Measurements from ENCODE around the gene GPX7. TPM values are rescaled to one million over a fixed set of nuclear protein-coding genes. Genes with fewer than 3 reads are reported as not detected.

The GPX7 gene
- 10 to 100 TPM; 13.4 to 28.1 (median 22.9) TPM for total RNA-seq
- total RNA-seq (2013) = 26.9 TPM
- total RNA-seq = 11.0 to 27.8 (median 17.9) reads per million in 29 experiments

- Mint-ChIP-seq H3K36me3 (peaks cover 6% of the 10 kb centered on the region), H3K9me3 (no peaks in the 10 kb centered on the region), H3K4me1 (peaks cover 53 to 61% (median 56%) of the 10 kb centered on the region in 3 donors), H3K27ac (peak within 1 kb of the TSS; percentile 94 to 97), H3K4me3 (peak within 1 kb of the TSS; percentile 86 to 92 (median 88)), H3K27me3 (no peaks in the 10 kb centered on the region)
- Histone ChIP-seq H3K9me3 (no peaks in the 10 kb centered on the region), H3K4me1 (ENCODE audit: control insufficient read depth in 1 of 2, extremely low read depth in 1 of 2, insufficient read depth in 2 of 2, low read length in 2 of 2) (peaks cover 9 to 42% of the 10 kb centered on the region in 2 experiments), H3K4me3 (ENCODE audit: control insufficient read depth in 1 of 2, extremely low read depth in 1 of 2, low read length in 1 of 2) (peak within 1 kb of the TSS; percentile 61 to 71), H3K27me3 (replicated peaks in 1 of 2; ENCODE audit: control insufficient read depth in 2 of 2, extremely low read depth in 1 of 2, insufficient read depth in 2 of 2, low read length in 1 of 2) (no peaks in the 10 kb centered on the region), H3K36me3 (ENCODE audit: control insufficient read depth in 2 of 2, extremely low read depth in 1 of 2, insufficient read depth in 1 of 2, low read length in 1 of 2) (peaks cover 4 to 9% of the 10 kb centered on the region in 2 donors), H3K27ac (ENCODE audit: low read length) (peak within 1 kb of the TSS; percentile 71)
- ATAC-seq (replicated peaks in 1 of 4) (peak; percentile 78 to 87 (median 84)), DNase-seq (peak; percentile 27 to 76 (median 55))
- CTCF ChIA-PET = interaction anchor here (0.7 to 1.0 kb wide), 3 partner anchors 32 to 179 kb away, joined by 3 read pairs; no protein-coding TSS in a partner anchor
- 4% methylated on average over 97 of the region's 97 CpGs for WGBS (ENCODE audit: insufficient coverage)
- POLR2A ChIA-PET = interaction anchor here (0.6 to 1.0 kb wide), 2 partner anchors 31 to 51 kb away, joined by 3 read pairs; partner anchors contain the start of gene SHISAL2A (in 1 of the 2)
These were observed at the start of gene GPX7 for GRCh38 chr1:52601991-52602855. Gene GPX7 (plus strand): TSS chr1:52602371. CDS start chr1:52602410, 39 bp downstream.

DNA sequence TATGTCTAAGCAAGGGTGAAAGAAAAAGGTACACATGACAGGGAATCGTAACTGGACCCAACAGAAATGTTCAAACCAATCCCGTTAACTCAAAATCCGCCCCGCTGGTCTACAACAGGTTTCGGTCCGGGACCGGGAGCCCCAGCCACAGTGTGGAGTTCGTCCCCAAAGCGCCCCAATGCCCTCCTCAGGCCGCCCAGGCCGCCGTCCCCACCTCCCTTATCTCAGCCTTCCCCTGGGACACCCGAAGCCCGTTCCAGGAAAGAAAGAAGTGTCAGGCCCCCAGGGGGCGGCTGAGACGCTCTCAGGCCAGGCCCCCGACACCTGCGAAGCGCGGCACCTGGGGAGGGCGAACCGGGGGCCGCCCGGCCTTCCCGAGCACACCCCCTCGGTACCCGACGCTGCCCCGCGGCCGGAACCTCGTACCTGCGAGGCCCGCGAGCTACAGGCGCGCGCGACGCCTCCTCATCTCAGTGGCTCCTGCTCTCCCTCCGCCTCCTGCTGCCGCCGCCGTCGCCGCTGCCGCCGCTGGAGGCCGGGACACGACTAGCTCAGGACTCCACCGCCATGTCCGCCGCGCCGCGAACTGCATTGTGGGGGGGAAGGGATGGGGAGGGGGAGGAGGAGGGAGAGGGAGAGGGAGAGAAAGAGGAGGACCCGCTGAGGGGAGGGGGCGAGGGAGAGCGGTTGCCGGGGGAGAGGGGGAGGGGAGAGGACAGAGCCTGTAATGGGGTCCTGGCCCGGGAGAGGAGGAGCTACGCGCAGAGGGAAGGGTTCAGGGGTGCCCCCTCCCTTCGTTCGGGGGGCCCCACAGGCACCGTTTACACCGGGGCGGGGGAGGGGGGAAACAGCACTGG, 49.4 kb upstream of the GPX7 start, which contains the start of gene TUT4:
TSS of gene TUT4 (minus strand) at position 588 of the 857 bp plus-strand sequence. CDS start 26,812 bp downstream, outside the sequence.
- Histone ChIP-seq H3K27me3 (replicated peaks in 1 of 2; ENCODE audit: control insufficient read depth in 2 of 2, extremely low read depth in 1 of 2, insufficient read depth in 2 of 2, low read length in 1 of 2) (no peaks in the 10 kb centered on the region), H3K4me3 (ENCODE audit: control insufficient read depth in 1 of 2, extremely low read depth in 1 of 2, low read length in 1 of 2) (peak within 1 kb of the TSS; percentile 86 to 97), H3K27ac (ENCODE audit: low read length) (peak within 1 kb of the TSS; percentile 98), H3K9me3 (no peaks in the 10 kb centered on the region), H3K36me3 (ENCODE audit: control insufficient read depth in 2 of 2, extremely low read depth in 1 of 2, insufficient read depth in 1 of 2, low read length in 1 of 2) (no peaks in the 10 kb centered on the region), H3K4me1 (ENCODE audit: control insufficient read depth in 1 of 2, extremely low read depth in 1 of 2, insufficient read depth in 2 of 2, low read length in 2 of 2) (peaks cover 16 to 38% of the 10 kb centered on the region in 2 experiments)
- no peaks in the 10 kb centered on the region for H3K27me3 Mint-ChIP-seq
- DNase-seq (peak; percentile 53 to 83 (median 68)), ATAC-seq (replicated peaks in 1 of 4) (peak; percentile 58 to 63 (median 61))
- peak within 1 kb of the TSS; percentile 77 to 85 for H3K27ac Mint-ChIP-seq
- no peaks in the 10 kb centered on the region for H3K36me3 Mint-ChIP-seq
- ChIA-PET POLR2A (interaction anchor here (0.6 to 1.2 kb wide), 11 partner anchors 27 to 884 kb away, joined by 3 to 11 read pairs (median 8); partner anchors contain the start of genes ORC1 (in 1 of the 2) and PRPF38A (in 1 of the 2)), CTCF (interaction anchor here in 1 of 2 donors (0.6 to 1.5 kb wide), 9 partner anchors 13 to 367 kb away, joined by 3 to 9 read pairs (median 4); partner anchors contain the start of gene SHISAL2A)
- peaks cover 44 to 46% (median 44%) of the 10 kb centered on the region in 3 donors for H3K4me1 Mint-ChIP-seq
- H3K4me3 Mint-ChIP-seq = peak within 1 kb of the TSS in 2 of 3 donors; percentile 69 to 75
- WGBS (ENCODE audit: insufficient coverage) = 0% methylated on average over 40 of the region's 68 CpGs
- no peaks in the 10 kb centered on the region for H3K9me3 Mint-ChIP-seq

GRCh38 chr1:52553362-52554266, 48.6 kb upstream of the GPX7 start:
- CTCF ChIA-PET = interaction anchor here in 1 of 2 donors (0.6 to 1.5 kb wide), 7 partner anchors 12 to 366 kb away, joined by 3 to 6 read pairs (median 3); partner anchors contain the start of genes ORC1 and PRPF38A
- peak; percentile 82 to 88 (median 84) for ATAC-seq (replicated peaks in 1 of 4)
- peak overlapping the region in 2 of 3 donors; percentile 69 to 75 for H3K4me3 Mint-ChIP-seq

DNA sequence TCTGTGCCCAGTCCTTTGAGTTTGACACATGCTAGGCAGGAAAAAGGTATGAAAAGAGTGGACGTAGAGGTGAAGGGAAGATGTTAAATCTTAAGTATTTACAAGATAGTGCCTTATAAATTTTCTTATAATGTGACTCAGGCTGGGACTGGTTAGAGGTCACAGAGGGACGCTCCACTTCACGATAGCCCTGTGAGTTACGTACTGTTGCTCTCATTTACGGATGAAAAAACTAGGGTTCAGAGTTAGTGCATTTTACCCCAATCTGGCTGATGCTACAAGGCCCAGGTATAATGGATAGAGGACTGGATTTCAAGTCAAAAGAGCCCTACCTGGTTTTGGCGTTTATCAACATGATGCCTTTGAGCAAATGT, 47.9 kb upstream of the GPX7 start:
- Mint-ChIP-seq H3K4me1 (peaks cover 30 to 38% (median 32%) of the 10 kb centered on the region in 3 donors), H3K9me3 (no peaks in the 10 kb centered on the region), H3K27ac (peak overlapping the region; percentile 77 to 85), H3K36me3 (no peaks in the 10 kb centered on the region), H3K4me3 (peak overlapping the region in 2 of 3 donors; percentile 69 to 75), H3K27me3 (no peaks in the 10 kb centered on the region)
- ATAC-seq (replicated peaks in 1 of 4) = no peak
- no peaks in the 10 kb centered on the region for H3K9me3 ChIP-seq
- H3K27me3 ChIP-seq (replicated peaks in 1 of 2; ENCODE audit: control insufficient read depth in 2 of 2, extremely low read depth in 1 of 2, insufficient read depth in 2 of 2, low read length in 1 of 2) = no peaks in the 10 kb centered on the region
- H3K27ac ChIP-seq (ENCODE audit: low read length) = peak overlapping the region; percentile 83
- H3K4me3 ChIP-seq (ENCODE audit: control insufficient read depth in 1 of 2, extremely low read depth in 1 of 2, low read length in 1 of 2) = peak overlapping the region in 1 of 2 donors; percentile 73
- no peak for DNase-seq
- ChIA-PET POLR2A (no interaction called here), CTCF (interaction anchor here in 1 of 2 donors (1.5 kb wide), 2 partner anchors 50 to 150 kb away, joined by 3 read pairs; partner anchors contain the start of genes ORC1 and PRPF38A)
- no peaks in the 10 kb centered on the region for H3K36me3 ChIP-seq (ENCODE audit: control insufficient read depth in 2 of 2, extremely low read depth in 1 of 2, insufficient read depth in 1 of 2, low read length in 1 of 2)
- 100% methylated on average over 4 of the region's 6 CpGs for WGBS (ENCODE audit: insufficient coverage)
- peaks cover 16 to 30% of the 10 kb centered on the region in 2 experiments for H3K4me1 ChIP-seq (ENCODE audit: control insufficient read depth in 1 of 2, extremely low read depth in 1 of 2, insufficient read depth in 2 of 2, low read length in 2 of 2)

More at GRCh38 chr1:52553362-52554266, 48.6 kb upstream of the GPX7 start:
- H3K27ac Mint-ChIP-seq = peak overlapping the region; percentile 77 to 85
- no peaks in the 10 kb centered on the region for H3K9me3 ChIP-seq
- peaks cover 16 to 36% of the 10 kb centered on the region in 2 experiments for H3K4me1 ChIP-seq (ENCODE audit: control insufficient read depth in 1 of 2, extremely low read depth in 1 of 2, insufficient read depth in 2 of 2, low read length in 2 of 2)
- H3K36me3 ChIP-seq (ENCODE audit: control insufficient read depth in 2 of 2, extremely low read depth in 1 of 2, insufficient read depth in 1 of 2, low read length in 1 of 2) = no peaks in the 10 kb centered on the region
- peak overlapping the region; percentile 98 for H3K27ac ChIP-seq (ENCODE audit: low read length)
- H3K36me3 Mint-ChIP-seq = no peaks in the 10 kb centered on the region
- H3K27me3 Mint-ChIP-seq = no peaks in the 10 kb centered on the region
- WGBS (ENCODE audit: insufficient coverage) = under 1% methylated on average over 50 of the region's 66 CpGs
- H3K4me1 Mint-ChIP-seq = peaks cover 36 to 42% (median 38%) of the 10 kb centered on the region in 3 donors
- H3K4me3 ChIP-seq (ENCODE audit: control insufficient read depth in 1 of 2, extremely low read depth in 1 of 2, low read length in 1 of 2) = peak overlapping the region; percentile 73 to 97
- no peaks in the 10 kb centered on the region for H3K9me3 Mint-ChIP-seq
- POLR2A ChIA-PET = interaction anchor here (0.6 to 1.2 kb wide), 8 partner anchors 28 to 150 kb away, joined by 3 to 11 read pairs (median 8); partner anchors contain the start of genes ORC1 (in 1 of the 2) and PRPF38A (in 1 of the 2)
- DNase-seq = peak; percentile 78 to 94 (median 90)
- no peaks in the 10 kb centered on the region for H3K27me3 ChIP-seq (replicated peaks in 1 of 2; ENCODE audit: control insufficient read depth in 2 of 2, extremely low read depth in 1 of 2, insufficient read depth in 2 of 2, low read length in 1 of 2)

DNA sequence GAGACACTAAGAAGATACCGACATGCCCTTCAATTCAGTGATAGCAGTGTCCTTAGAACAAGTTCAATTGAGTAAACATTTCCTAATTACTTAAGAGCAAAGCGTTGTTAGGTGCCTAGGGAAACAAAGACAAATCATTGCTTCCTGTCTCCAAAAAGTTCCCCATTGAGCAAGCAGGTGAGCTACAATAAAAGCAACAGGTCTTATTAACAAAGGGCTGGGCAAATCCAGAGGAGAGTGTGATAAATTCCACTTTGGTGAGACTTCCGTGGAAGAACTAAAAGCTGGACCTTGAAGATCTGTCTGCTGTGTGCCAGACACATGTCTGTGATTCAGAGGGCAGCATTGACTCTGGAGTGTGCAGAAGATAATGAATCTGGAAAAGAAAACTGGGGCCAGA, 47.4 kb upstream of the GPX7 start:
- no peaks in the 10 kb centered on the region for H3K27me3 ChIP-seq (replicated peaks in 1 of 2; ENCODE audit: control insufficient read depth in 2 of 2, extremely low read depth in 1 of 2, insufficient read depth in 2 of 2, low read length in 1 of 2)
- no peak overlapping the region for H3K4me3 ChIP-seq (ENCODE audit: control insufficient read depth in 1 of 2, extremely low read depth in 1 of 2, low read length in 1 of 2)
- ATAC-seq (replicated peaks in 1 of 4) (no peak), DNase-seq (peak in 1 of 35 experiments; percentile 47)
- peak overlapping the region; percentile 83 for H3K27ac ChIP-seq (ENCODE audit: low read length)
- Mint-ChIP-seq H3K27me3 (no peaks in the 10 kb centered on the region), H3K27ac (peak overlapping the region; percentile 60 to 85), H3K36me3 (no peaks in the 10 kb centered on the region), H3K9me3 (no peaks in the 10 kb centered on the region), H3K4me3 (peak overlapping the region in 2 of 3 donors; percentile 69 to 75), H3K4me1 (peaks cover 25 to 33% (median 27%) of the 10 kb centered on the region in 3 donors)
- H3K4me1 ChIP-seq (ENCODE audit: control insufficient read depth in 1 of 2, extremely low read depth in 1 of 2, insufficient read depth in 2 of 2, low read length in 2 of 2) = peaks cover 16 to 25% of the 10 kb centered on the region in 2 experiments
- H3K9me3 ChIP-seq = no peaks in the 10 kb centered on the region
- H3K36me3 ChIP-seq (ENCODE audit: control insufficient read depth in 2 of 2, extremely low read depth in 1 of 2, insufficient read depth in 1 of 2, low read length in 1 of 2) = no peaks in the 10 kb centered on the region
- WGBS (ENCODE audit: insufficient coverage) = no CpG with 5 or more reads among the region's 3 CpGs
- ChIA-PET POLR2A (no interaction called here), CTCF (interaction anchor here in 1 of 2 donors (1.5 kb wide), 1 partner anchor 151 kb away, joined by 3 read pairs; the partner anchor contains the start of genes ORC1 and PRPF38A)
